ENCODE measurements around the gene MAGEE1.

Gene MAGEE1

GRCh38 chrX:76427560-76428242, at the start of gene MAGEE1:
Gene MAGEE1, plus strand, starts transcription at chrX:76427710. Its CDS starts 221 bp downstream, at chrX:76427931.
- no peaks in the 10 kb centered on the region for H3K36me3 ChIP-seq (ENCODE audit: control insufficient read depth in 2 of 2, insufficient read depth in 2 of 2, low read length in 2 of 2)
- no peaks in the 10 kb centered on the region for H3K27me3 ChIP-seq (ENCODE audit: control insufficient read depth in 2 of 2, insufficient read depth in 2 of 2, low read length in 2 of 2)
- no peaks in the 10 kb centered on the region for H3K9me3 ChIP-seq (ENCODE audit: control insufficient read depth in 2 of 2, low read length in 2 of 2)
- peak within 1 kb of the TSS in 1 of 2 donors; percentile 24 for H3K27ac ChIP-seq (ENCODE audit: low read depth in 2 of 2, low read length in 2 of 2)
- H3K9ac ChIP-seq (ENCODE audit: low read depth in 1 of 2, low read length in 2 of 2) = peak within 1 kb of the TSS; percentile 11 to 65
- H3K4me3 ChIP-seq (ENCODE audit: low read length in 2 of 2) = peak within 1 kb of the TSS; percentile 67 to 74
- peaks cover 0 to 3% of the 10 kb centered on the region in 2 donors for H3K4me1 ChIP-seq (ENCODE audit: control insufficient read depth in 2 of 2, insufficient read depth in 2 of 2, low read length in 2 of 2)

- no peak overlapping the region for H3K4me3 ChIP-seq (ENCODE audit: low read length in 2 of 2)
- H3K9ac ChIP-seq (ENCODE audit: low read depth in 1 of 2, low read length in 2 of 2) = no peak overlapping the region
- peaks cover 0 to 1% of the 10 kb centered on the region in 2 donors for H3K9me3 ChIP-seq (ENCODE audit: control insufficient read depth in 2 of 2, low read length in 2 of 2)
- H3K27me3 ChIP-seq (ENCODE audit: control insufficient read depth in 2 of 2, insufficient read depth in 2 of 2, low read length in 2 of 2) = no peaks in the 10 kb centered on the region
- H3K36me3 ChIP-seq (ENCODE audit: control insufficient read depth in 2 of 2, insufficient read depth in 2 of 2, low read length in 2 of 2) = no peaks in the 10 kb centered on the region
- no peak overlapping the region for H3K27ac ChIP-seq (ENCODE audit: low read depth in 2 of 2, low read length in 2 of 2)
- H3K4me1 ChIP-seq (ENCODE audit: control insufficient read depth in 2 of 2, insufficient read depth in 2 of 2, low read length in 2 of 2) = no peaks in the 10 kb centered on the region
These were observed 28.5 kb upstream of the MAGEE1 start for GRCh38 chrX:76398970-76399369.

- no peak overlapping the region for H3K9ac ChIP-seq (ENCODE audit: low read depth in 1 of 2, low read length in 2 of 2)
- no peak overlapping the region for H3K4me3 ChIP-seq (ENCODE audit: low read length in 2 of 2)
- H3K27me3 ChIP-seq (ENCODE audit: control insufficient read depth in 2 of 2, insufficient read depth in 2 of 2, low read length in 2 of 2) = no peaks in the 10 kb centered on the region
- no peaks in the 10 kb centered on the region for H3K9me3 ChIP-seq (ENCODE audit: control insufficient read depth in 2 of 2, low read length in 2 of 2)
- no peak overlapping the region for H3K27ac ChIP-seq (ENCODE audit: low read depth in 2 of 2, low read length in 2 of 2)
- H3K4me1 ChIP-seq (ENCODE audit: control insufficient read depth in 2 of 2, insufficient read depth in 2 of 2, low read length in 2 of 2) = no peaks in the 10 kb centered on the region
- no peaks in the 10 kb centered on the region for H3K36me3 ChIP-seq (ENCODE audit: control insufficient read depth in 2 of 2, insufficient read depth in 2 of 2, low read length in 2 of 2)
These were observed 19.7 kb upstream of the MAGEE1 start for GRCh38 chrX:76407795-76408194.

GRCh38 chrX:76420237-76420636, 7.3 kb upstream of the MAGEE1 start:
- Histone ChIP-seq H3K27ac (ENCODE audit: low read depth in 2 of 2, low read length in 2 of 2) (no peak overlapping the region), H3K4me1 (ENCODE audit: control insufficient read depth in 2 of 2, insufficient read depth in 2 of 2, low read length in 2 of 2) (no peaks in the 10 kb centered on the region), H3K36me3 (ENCODE audit: control insufficient read depth in 2 of 2, insufficient read depth in 2 of 2, low read length in 2 of 2) (no peaks in the 10 kb centered on the region), H3K9me3 (ENCODE audit: control insufficient read depth in 2 of 2, low read length in 2 of 2) (no peaks in the 10 kb centered on the region), H3K9ac (ENCODE audit: low read depth in 1 of 2, low read length in 2 of 2) (no peak overlapping the region), H3K27me3 (ENCODE audit: control insufficient read depth in 2 of 2, insufficient read depth in 2 of 2, low read length in 2 of 2) (no peaks in the 10 kb centered on the region), H3K4me3 (ENCODE audit: low read length in 2 of 2) (no peak overlapping the region)

GRCh38 chrX:76428243-76429130, 977 bp downstream of the MAGEE1 start:
- peak overlapping the region; percentile 11 to 65 for H3K9ac ChIP-seq (ENCODE audit: low read depth in 1 of 2, low read length in 2 of 2)
- peak overlapping the region; percentile 67 to 74 for H3K4me3 ChIP-seq (ENCODE audit: low read length in 2 of 2)
- no peaks in the 10 kb centered on the region for H3K36me3 ChIP-seq (ENCODE audit: control insufficient read depth in 2 of 2, insufficient read depth in 2 of 2, low read length in 2 of 2)
- H3K9me3 ChIP-seq (ENCODE audit: control insufficient read depth in 2 of 2, low read length in 2 of 2) = no peaks in the 10 kb centered on the region
- H3K27me3 ChIP-seq (ENCODE audit: control insufficient read depth in 2 of 2, insufficient read depth in 2 of 2, low read length in 2 of 2) = no peaks in the 10 kb centered on the region
- peaks cover 0 to 3% of the 10 kb centered on the region in 2 donors for H3K4me1 ChIP-seq (ENCODE audit: control insufficient read depth in 2 of 2, insufficient read depth in 2 of 2, low read length in 2 of 2)
- no peak overlapping the region for H3K27ac ChIP-seq (ENCODE audit: low read depth in 2 of 2, low read length in 2 of 2)

- Histone ChIP-seq H3K4me3 (ENCODE audit: low read length in 2 of 2) (no peak overlapping the region), H3K36me3 (ENCODE audit: control insufficient read depth in 2 of 2, insufficient read depth in 2 of 2, low read length in 2 of 2) (no peaks in the 10 kb centered on the region), H3K9me3 (ENCODE audit: control insufficient read depth in 2 of 2, low read length in 2 of 2) (no peaks in the 10 kb centered on the region), H3K27ac (ENCODE audit: low read depth in 2 of 2, low read length in 2 of 2) (no peak overlapping the region), H3K4me1 (ENCODE audit: control insufficient read depth in 2 of 2, insufficient read depth in 2 of 2, low read length in 2 of 2) (peaks cover 0 to under 1% of the 10 kb centered on the region in 2 donors), H3K9ac (ENCODE audit: low read depth in 1 of 2, low read length in 2 of 2) (no peak overlapping the region), H3K27me3 (ENCODE audit: control insufficient read depth in 2 of 2, insufficient read depth in 2 of 2, low read length in 2 of 2) (no peaks in the 10 kb centered on the region)
These were observed 5.7 kb downstream of the MAGEE1 start for GRCh38 chrX:76433219-76433618.

GRCh38 chrX:76434103-76434741, 6.7 kb downstream of the MAGEE1 start:
- Histone ChIP-seq H3K36me3 (ENCODE audit: control insufficient read depth in 2 of 2, insufficient read depth in 2 of 2, low read length in 2 of 2) (no peaks in the 10 kb centered on the region), H3K4me3 (ENCODE audit: low read length in 2 of 2) (no peak overlapping the region), H3K27me3 (ENCODE audit: control insufficient read depth in 2 of 2, insufficient read depth in 2 of 2, low read length in 2 of 2) (no peaks in the 10 kb centered on the region), H3K27ac (ENCODE audit: low read depth in 2 of 2, low read length in 2 of 2) (no peak overlapping the region), H3K9me3 (ENCODE audit: control insufficient read depth in 2 of 2, low read length in 2 of 2) (no peaks in the 10 kb centered on the region), H3K4me1 (ENCODE audit: control insufficient read depth in 2 of 2, insufficient read depth in 2 of 2, low read length in 2 of 2) (no peaks in the 10 kb centered on the region), H3K9ac (ENCODE audit: low read depth in 1 of 2, low read length in 2 of 2) (no peak overlapping the region)

- no peak overlapping the region for H3K4me3 ChIP-seq (ENCODE audit: low read length in 2 of 2)
- H3K27me3 ChIP-seq (ENCODE audit: control insufficient read depth in 2 of 2, insufficient read depth in 2 of 2, low read length in 2 of 2) = no peaks in the 10 kb centered on the region
- H3K9ac ChIP-seq (ENCODE audit: low read depth in 1 of 2, low read length in 2 of 2) = no peak overlapping the region
- no peak overlapping the region for H3K27ac ChIP-seq (ENCODE audit: low read depth in 2 of 2, low read length in 2 of 2)
- no peaks in the 10 kb centered on the region for H3K4me1 ChIP-seq (ENCODE audit: control insufficient read depth in 2 of 2, insufficient read depth in 2 of 2, low read length in 2 of 2)
- no peaks in the 10 kb centered on the region for H3K9me3 ChIP-seq (ENCODE audit: control insufficient read depth in 2 of 2, low read length in 2 of 2)
- H3K36me3 ChIP-seq (ENCODE audit: control insufficient read depth in 2 of 2, insufficient read depth in 2 of 2, low read length in 2 of 2) = no peaks in the 10 kb centered on the region
These were observed 11.7 kb downstream of the MAGEE1 start for GRCh38 chrX:76439188-76439587.

- Histone ChIP-seq H3K27ac (ENCODE audit: low read depth in 2 of 2, low read length in 2 of 2) (no peak overlapping the region), H3K27me3 (ENCODE audit: control insufficient read depth in 2 of 2, insufficient read depth in 2 of 2, low read length in 2 of 2) (no peaks in the 10 kb centered on the region), H3K9ac (ENCODE audit: low read depth in 1 of 2, low read length in 2 of 2) (no peak overlapping the region), H3K36me3 (ENCODE audit: control insufficient read depth in 2 of 2, insufficient read depth in 2 of 2, low read length in 2 of 2) (no peaks in the 10 kb centered on the region), H3K4me1 (ENCODE audit: control insufficient read depth in 2 of 2, insufficient read depth in 2 of 2, low read length in 2 of 2) (no peaks in the 10 kb centered on the region), H3K4me3 (ENCODE audit: low read length in 2 of 2) (no peak overlapping the region), H3K9me3 (ENCODE audit: control insufficient read depth in 2 of 2, low read length in 2 of 2) (no peaks in the 10 kb centered on the region)
These were observed 26.4 kb downstream of the MAGEE1 start for GRCh38 chrX:76453737-76454406.
